ENCODE measurements around the gene TNRC6C.
"Not testable (repeated sequence)": the region's sequence is repeated elsewhere in the genome, so short reads cannot be mapped to it uniquely, and the experiment has no call there.

Gene TNRC6C

DNA sequence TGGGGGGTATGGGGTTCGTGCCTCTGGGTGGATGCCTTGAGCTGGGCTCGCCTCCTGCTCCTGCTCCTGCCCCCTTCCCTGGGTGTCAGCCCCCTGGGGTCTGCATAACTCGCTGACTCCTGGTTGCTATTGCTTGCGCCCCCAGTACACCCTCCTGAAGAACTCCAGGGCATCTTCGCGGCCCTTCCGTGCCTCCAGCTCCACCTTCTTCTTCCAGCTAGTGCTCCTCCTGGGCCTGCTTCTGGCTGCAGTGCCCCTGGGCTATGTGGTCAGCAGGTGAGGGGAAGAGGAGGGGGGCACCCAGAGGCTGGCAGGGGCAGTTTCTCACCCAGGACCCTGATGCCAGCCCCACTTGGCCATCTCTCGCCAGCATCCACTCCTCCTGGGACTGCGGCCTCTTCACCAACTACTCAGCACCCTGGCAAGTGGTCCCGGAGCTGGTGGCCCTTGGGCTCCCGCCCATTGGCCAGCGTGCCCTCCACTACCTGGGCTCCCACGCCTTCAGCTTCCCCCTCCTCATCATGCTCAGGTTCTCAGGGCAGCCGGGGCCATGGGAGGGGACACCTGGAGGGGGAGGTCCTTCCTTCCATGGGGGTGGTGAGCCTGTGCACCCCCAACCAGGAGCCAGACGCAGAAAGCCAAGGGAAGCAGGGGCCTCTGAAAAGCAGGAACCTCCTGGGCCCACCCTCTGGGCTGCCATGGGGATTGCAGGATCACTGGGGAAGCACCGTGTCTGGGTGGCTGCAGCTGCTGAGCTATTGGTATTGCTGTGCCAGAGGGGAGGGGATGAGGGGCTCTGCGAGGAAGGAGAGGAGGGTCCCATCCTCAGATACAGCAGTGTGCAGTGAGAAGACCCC is 179.9 kb downstream of the TNRC6C start:
- DNase-seq (ENCODE audit: low spot score): no peak

DNA sequence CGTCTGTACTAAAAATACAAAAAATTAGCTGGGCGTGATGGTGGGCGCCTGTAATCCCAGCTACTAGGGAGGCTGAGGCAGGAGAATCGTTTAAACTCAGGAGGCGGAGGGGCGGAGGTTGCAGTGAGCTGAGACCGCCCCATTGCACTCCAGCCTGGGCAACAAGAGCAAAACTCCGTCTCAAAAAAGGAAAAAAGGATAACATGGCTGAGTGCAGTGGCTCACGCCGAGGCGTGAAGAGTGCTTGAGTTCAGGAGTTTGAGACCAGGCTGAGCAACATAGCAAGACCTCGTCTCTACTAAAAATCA is 181.3 kb downstream of the TNRC6C start:
- not testable (repeated sequence) for DNase-seq (ENCODE audit: low spot score)

DNA sequence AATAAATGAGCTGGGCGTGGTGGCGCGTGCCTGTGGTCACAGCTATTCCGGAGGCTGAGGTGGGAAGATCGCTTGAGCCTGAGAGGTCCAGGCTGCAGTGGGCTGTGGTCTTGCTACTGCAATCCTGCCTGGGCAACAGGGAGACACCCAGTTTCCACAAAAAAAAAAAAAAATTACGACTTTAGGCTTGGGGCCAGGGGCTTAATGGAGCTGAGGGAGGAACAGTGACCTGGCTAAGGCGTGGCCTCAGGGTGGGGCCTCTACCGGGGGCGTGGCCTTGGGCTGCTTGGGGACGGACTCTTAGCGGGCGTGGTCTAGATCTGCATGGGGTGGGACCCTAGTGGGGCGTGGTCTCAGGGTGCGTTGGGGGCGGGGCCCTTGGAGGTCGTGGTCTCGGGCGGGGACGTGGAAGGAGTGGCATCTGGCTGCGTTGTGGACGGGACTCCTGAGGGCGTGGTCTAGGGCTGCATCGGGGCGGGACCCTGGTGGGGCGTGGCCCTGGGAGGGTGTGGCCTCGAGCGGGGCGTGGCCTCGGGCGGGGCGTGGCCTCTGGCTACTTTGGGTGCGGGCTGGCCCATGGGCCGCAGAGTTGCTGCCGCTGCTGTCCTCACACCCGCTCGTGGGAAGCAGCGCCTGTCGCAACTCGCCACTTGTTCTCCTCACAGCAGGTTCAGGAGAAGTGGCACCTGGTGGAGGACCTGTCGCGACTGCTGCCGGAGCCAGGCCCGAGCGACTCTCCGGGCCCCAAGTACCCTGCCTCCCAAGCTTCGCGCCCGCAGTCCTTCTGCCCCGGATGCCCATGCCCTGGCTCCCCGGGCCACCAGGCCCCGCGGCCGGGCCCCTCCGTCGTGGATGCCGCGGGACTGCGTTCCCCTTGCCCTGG is 181.9 kb downstream of the TNRC6C start:
- DNase-seq (ENCODE audit: low spot score): peak; percentile 89

DNA sequence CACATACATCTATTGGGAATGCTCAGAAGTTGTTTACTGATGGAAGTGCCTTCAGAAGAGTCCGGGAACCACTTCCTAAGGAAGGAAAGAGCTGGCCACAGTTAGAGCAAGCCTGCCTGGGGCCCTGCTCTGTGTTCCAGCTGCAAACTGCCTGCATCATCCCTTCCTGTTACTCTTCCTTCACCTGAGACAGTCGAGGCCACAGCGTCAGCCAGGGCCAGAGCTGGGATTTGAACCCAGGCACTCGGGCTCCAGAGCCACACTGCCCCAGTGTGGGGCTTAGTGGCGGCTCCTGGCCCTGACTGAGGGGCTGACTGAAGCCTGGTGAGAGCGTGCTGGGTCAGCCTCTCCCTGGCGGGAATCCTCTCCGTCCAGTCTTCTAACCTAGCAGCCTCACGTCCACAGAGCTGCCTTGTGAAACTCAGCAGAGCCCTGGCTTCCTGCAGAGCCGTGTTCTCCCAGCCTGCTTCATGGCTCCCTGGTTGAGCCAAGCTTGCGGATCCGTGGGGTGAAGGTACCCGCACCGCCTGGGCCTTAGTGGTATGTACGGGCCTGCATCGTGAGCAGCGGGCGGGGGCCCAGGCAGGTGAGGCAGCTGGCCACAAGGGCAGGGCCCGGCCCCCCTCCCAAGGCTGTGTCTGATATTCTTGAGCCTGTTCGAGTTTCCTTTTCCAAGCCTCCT is 183.1 kb downstream of the TNRC6C start:
- no peak for DNase-seq (ENCODE audit: low spot score)

DNA sequence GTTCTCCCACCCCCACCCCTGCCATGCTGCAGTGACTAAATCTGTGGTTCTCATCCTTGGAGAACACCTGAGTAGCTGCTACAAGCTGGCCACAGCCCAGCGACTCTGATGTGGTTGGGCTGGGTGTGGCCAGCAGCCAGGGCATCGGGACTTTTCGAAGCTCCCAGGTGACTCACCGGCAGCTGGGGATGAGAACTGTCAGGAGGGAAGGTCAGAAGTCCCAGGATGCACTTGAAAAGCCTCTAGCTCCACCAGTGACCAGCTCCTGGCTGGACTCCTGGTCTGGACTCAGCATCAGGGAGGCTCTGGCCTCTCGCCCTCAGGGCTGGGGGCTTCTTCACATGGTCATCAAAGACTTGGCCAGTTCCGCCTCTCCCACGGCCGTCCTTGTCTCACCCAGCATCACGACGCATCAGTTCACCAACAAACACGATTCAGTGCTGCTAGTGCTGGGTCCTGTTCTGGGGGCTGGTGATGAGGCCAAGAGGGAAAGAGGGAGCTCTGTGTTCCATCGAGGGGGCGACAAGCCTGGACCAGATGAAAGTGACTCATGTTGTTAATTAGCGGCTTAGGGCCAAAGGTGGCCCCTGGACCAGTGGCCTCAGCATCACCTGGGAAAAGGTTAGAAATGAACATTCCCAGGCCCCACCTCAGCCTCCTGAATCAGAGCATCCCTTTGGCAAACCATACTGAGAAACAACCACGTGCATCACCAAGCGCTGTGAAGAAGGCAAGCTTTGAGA is 183.8 kb downstream of the TNRC6C start:
- DNase-seq (ENCODE audit: low spot score): no peak

DNA sequence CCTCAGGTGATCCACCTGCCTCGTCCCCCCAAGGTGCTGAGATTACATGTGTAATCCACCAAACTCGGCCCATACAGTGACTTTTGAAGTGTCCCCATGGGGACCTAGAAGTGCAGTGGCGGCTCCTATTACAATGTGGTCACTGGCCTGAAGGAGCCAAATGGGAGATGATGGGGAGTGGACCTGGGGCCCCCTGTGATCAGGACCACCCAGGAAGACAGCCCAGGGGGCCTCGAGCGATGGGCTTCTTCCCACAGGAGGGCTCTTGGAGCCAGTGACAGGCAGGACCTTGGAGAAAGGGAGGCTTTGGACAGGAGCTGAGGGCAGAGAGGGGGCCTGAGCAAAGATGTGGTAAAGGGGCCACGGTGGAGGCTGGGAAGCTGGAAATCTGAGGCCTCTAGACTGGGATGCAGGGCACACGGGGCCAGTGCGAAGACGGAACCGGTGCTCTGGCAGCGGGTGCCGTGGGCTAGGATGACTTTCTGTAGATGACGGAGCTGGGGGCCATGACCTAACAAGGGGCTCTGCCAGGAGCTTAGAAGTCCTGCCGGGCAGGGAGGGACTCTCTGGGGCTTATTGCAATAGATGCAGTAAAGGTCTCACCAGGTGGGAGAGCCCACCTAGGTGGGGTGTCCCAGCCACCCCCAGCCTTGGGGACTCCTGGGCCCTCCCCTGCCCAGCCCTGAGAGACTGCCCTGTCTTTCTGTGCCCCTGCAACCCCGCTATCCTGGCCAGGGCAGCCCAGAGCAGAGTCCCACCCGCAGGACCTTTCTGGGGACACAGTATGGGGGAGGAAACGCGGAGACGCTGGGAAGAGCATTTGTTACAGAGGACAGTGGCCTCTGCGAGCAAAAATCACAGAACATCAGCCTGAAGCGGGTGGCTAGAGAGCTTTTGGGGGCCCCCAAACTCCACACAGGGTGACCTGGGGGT is 185.0 kb downstream of the TNRC6C start:
- DNase-seq (ENCODE audit: low spot score): no peak

DNA sequence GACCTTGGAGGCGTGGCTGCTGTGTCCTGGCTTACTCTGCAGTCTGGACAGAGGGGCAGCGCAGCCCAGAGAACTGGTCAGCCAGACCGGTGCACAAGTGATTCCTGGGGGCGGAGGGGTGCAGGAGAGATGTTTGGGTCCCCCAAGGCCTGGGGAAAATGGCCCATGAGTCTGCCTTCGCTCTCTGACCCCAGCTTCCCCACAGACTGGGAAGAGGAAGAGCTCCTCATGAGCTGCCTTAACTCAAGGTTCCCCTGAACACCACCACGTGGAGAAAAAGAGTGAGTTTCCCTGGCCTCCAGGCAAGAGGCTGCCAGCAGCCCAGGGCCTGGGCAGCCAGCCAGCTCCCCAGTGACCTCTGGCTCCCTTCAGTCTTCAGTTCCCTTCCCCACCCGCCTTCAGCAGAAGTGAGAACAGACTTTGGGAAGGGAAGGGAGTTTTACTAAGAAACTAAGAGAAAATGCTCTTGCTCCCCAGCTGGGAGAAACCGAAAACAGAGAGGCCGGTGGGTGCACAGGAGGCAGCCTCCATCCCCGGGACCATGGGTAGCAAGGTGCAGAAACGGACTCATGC is 185.7 kb downstream of the TNRC6C start:
- DNase-seq (ENCODE audit: low spot score): no peak

DNA sequence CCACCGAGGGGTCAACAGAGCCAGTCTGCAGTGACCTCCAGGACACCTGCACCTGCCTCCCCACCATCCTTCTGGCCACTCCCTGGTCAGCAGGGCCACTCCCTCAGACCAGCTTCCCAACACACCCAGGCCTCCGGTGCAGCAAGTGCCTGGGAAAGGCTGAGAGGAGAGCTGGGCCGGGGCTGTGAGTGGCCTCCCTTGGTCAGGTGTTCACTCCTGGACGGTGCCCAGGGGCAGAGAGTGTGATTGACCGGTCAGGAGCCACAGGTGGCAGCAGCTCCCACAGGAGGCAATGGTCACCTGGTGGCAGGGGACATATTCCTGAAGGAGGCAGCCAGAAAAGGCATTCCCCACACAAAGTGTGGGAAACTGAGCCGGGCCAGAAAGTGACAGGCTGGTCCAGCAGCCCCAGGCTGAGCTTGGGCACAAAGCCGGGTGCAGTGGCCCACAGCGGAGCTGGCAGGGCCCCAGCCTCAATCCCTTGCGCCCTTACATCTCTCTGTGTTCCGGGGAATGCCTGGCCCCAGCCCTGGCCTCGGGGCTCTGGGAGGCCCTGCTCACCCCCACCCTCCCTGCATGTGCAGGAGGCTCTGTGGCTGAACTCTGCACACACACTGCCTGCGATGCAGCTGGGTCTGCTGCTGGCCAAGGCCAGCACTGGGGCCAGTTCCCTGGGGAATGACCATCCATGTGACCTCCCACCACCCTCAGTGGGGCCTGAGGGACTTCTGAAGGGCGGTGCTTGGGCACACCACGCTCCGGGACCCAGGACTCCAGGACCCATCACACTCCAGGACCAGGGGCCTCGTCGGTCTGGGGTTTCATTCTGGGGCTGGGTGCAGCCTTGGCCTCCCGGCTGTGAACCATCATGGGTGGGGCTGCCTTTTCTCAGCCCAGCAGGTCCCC is 186.5 kb downstream of the TNRC6C start:
- DNase-seq (ENCODE audit: low spot score): no peak

DNA sequence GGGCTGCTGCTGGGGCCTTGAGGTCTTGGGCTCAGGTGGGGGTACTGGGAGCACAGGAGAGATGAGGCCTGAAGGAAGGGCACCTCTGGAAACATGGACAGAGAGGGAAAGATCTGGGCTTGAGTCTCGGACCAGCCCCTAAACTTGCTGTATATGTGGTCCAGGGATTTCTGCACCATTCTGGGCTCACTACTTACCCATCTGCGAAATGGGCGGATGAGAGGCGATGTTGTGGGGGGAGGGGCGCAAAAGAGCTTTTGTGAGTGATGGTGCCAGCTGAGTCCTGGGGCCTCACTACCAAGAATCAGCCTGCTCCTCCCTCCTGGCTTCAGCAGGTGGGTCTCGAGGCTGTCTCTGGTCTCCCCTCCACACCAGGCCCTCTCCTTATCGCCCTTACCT is 188.0 kb downstream of the TNRC6C start:
- no peak for DNase-seq (ENCODE audit: low spot score)

DNA sequence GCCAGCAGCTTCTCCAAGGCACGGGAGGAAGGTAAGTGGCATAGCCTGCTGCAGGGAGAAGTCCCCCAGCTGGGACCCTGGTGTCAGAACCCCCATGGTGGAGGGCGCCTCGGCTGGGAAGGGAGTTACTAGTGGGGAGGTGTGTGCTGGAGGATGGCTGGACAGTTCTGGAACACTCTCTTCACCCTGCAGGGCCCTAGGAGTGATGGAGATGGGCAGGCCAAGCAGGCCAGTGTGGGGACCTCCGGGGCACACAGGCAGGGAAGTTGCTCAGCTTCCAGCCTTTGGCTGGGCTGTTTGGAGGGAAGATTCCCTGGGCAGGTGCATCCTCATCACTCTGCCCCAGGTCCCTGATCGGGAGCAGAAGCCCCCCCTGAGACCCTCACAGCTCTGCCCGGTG is 188.4 kb downstream of the TNRC6C start:
- DNase-seq (ENCODE audit: low spot score): no peak

DNA sequence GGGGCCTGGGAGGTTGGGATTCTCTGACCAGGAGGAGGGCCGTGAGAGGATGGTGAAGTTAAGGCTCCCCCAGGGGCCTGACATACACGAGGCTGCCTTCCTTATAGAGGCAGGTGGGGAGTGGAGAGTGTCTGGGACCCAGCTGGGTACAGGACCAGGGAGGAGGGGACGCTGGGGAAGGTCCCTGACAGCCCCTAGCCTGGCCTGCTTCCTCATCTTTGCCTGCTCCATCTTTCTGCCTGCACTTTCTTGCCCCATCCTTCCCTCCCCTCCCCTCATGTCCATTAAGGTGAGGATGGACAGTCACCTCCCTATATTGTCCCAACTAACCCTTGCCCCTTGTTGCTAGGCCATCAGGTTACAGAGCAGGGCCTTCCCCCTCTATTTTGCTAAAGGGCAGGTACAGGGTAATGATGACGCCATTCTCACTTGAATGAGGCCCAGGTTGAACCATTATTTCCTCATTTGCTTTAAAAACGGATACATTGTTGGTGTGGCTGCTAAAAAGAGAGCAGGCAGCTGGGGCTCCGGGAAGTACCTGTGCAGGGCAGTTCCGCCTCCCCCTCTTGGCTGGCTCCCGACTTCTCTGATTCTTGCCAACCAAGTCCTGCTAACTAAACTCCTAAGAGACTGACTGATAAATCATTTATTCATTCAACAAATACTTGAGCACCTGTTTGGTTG is 189.0 kb downstream of the TNRC6C start:
- DNase-seq (ENCODE audit: low spot score): no peak

DNA sequence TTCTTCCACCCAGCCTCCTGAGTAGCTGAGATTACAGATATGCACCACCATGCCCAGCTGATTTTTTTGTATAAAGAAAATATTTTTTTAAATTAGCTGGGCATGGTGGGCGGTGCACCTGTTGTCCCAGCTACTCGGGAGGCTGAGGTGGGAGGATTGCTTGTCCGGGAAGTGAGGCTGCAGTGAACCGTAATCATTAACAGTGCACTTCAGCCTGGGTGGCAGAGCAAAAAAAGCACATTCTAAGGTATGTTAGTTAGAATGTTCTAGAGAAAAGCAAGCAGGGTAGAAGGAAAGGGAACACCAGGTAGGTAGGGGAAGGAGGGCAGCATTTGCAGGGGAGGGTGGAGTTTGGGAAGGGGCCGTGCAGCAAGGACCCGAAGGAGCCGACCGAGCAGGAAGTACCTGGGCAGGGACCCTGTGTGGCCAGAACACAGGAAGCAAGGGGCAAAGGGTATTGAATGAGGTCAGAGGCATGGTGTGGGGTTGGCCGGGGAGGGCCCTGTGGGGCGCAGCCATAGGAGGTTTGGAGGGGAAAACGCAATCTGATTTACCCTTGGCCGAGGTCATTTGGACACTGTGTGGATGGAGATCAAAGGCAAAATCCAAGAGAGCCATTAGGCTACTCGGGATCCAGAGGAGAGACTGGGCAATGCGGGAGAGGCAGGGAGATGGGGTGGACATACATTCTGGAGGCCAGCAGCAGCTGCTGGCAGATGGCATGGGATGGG is 189.9 kb downstream of the TNRC6C start:
- DNase-seq (ENCODE audit: low spot score): no peak

DNA sequence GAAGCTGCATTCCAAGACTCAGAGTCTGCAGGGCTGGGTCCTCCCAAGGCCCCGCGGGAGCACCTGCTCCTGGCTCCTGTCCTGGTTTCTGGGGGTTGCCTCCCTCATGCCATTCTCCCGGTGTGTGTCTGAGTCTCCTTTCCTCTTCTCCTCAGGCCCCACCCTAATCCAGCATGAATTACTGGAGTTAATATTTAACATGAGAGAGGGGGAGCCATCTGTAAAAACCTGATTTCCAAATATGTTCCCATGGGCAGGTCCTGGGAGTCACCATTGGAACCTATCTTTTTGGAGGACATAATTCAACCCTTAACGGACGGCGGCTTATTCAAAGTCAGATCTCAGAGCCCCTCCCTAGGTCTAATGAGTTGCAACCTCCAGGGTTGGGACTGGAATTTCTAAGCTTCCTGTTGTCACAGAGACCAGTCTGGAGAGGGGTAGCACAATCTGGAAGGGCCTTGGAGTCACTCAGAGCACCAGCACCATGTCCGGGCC is 193.1 kb downstream of the TNRC6C start:
- DNase-seq (ENCODE audit: low spot score): peak; percentile 79

DNA sequence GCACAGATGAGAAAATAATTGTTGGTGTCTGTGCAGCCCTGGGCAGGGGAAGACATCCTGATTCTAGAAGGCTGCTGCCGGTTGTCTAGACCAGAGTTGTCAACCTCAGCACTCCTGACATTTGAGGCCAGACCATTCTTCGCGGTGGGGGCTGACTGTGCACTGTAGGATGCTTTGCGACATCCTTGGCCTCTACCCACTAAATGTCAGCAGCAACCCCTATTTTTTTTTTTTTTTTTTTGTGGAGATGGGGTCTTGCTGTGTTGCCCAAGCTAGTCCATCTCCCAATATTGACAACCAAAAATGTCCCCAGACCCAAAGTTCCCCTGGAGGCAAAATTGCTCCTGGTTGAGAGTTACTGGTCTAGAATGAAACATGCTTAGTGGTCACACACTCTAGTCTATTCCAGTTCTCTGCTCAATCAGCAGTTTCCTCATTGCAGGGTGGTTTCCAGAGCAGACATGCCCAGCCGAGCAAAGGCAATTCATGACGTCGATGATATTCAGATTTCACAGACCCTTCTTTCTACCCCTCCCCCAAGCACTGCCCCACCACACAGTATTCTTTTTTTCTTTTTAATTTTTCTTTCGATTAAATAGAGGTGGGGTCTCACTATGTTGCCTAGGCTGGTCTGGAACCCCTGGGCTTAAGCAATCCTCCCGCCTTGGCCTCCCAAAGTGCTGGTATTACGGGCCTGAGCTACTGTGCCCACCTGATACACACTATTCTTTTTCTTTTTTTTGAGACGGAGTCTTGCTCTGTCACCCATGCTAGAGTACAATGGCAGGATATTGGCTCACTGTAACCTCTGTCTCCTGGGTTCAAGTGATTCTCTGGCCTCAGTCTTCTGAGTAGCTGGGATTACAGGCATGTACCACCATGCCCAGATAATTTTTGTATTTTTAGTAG is 196.7 kb downstream of the TNRC6C start:
- no peak for DNase-seq (ENCODE audit: low spot score)

All from AG20443 (cell line).